Measurements from ENCODE around the gene PARD3.

DNA sequence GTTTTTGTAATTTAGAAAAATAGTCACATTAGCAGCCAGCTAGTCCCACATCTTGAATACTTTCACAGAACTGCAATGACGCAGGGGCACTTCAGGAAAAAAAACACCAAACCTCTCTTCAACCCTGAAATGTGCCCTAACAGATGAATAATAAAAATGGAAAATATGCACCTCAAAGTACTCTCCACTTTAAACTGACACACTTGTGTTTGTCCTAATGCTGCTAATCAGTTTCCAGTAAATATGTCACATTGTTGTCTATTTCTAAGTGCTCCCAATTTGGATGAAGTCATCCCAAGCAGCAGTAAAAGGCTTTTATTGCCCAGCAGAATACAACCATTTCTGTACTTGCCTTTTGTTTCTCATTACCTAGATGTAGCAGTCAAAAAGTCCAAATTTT, 86.7 kb downstream of the PARD3 start:
- TF ChIP-seq, protein P1, sequence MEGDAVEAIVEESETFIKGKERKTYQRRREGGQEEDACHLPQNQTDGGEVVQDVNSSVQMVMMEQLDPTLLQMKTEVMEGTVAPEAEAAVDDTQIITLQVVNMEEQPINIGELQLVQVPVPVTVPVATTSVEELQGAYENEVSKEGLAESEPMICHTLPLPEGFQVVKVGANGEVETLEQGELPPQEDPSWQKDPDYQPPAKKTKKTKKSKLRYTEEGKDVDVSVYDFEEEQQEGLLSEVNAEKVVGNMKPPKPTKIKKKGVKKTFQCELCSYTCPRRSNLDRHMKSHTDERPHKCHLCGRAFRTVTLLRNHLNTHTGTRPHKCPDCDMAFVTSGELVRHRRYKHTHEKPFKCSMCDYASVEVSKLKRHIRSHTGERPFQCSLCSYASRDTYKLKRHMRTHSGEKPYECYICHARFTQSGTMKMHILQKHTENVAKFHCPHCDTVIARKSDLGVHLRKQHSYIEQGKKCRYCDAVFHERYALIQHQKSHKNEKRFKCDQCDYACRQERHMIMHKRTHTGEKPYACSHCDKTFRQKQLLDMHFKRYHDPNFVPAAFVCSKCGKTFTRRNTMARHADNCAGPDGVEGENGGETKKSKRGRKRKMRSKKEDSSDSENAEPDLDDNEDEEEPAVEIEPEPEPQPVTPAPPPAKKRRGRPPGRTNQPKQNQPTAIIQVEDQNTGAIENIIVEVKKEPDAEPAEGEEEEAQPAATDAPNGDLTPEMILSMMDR (IDR thresholded peaks at IDR 0.05; ENCODE audit: borderline replicate concordance, extremely low read depth, low read length, poor library complexity, severe bottlenecking) = no peak
- TF ChIP-seq EZH2 (IDR thresholded peaks at IDR 0.05; ENCODE audit: borderline replicate concordance, low read depth, low read length, severe bottlenecking) = no peak
